Vagina (tissue), 2 donors: ENCODE results near the gene PRMT9. TPM values are rescaled to one million over a fixed set of nuclear protein-coding genes. Genes with fewer than 3 reads are reported as not detected.
A peak's percentile ranks its signal among the peaks of the same experiment; 100 is the strongest.

Source experiments
- DNase-seq, 2 donors: peaks; one replicate each; pipeline ENCODE4 v3.0.0-alpha.2; 2017; ENCODE audit errors: extremely low spot score in 2 of 2
- H3K27ac ChIP-seq: fragments of 200-600 bp; sonication (generic); one replicate; pipeline ENCODE4 v1.5.1; 2019
- H3K27me3 ChIP-seq: fragments of 200-600 bp; sonication (generic); one replicate; pipeline ENCODE4 v1.5.1; 2019
- H3K36me3 ChIP-seq, 2 donors: fragments of 200-600 bp; sonication (generic); one replicate each; pipeline ENCODE4 v1.5.1; 2017 to 2019
- H3K4me1 ChIP-seq: fragments of 200-600 bp; sonication (generic); one replicate; pipeline ENCODE4 v1.5.1; 2019
- H3K4me3 ChIP-seq, 2 donors: fragments of 200-600 bp; sonication (generic); 1 replicate in 1 of 2; 2 replicates in 1 of 2; pipeline ENCODE4 v1.5.1; 2016 to 2019
- H3K9me3 ChIP-seq: fragments of 200-600 bp; sonication (generic); one replicate; pipeline ENCODE4 v1.5.1; 2019
- POLR2A ChIP-seq, 2 donors: fragments of 450-650 bp; IDR thresholded peaks; one replicate each; pipeline ENCODE4 v1.6.1; 2017; ENCODE audit warnings: antibody characterized with exemption in 2 of 2, mild to moderate bottlenecking in 2 of 2, moderate library complexity in 2 of 2
- POLR2AphosphoS5 ChIP-seq, 2 donors: sonication (generic); formaldehyde crosslinking; IDR thresholded peaks; one replicate each; pipeline ENCODE4 v1.9.0; 2017; ENCODE audit warnings: antibody characterized with exemption in 2 of 2, mild to moderate bottlenecking in 2 of 2, low read depth in 1 of 2; ENCODE audit not compliant: insufficient read depth in 1 of 2
- intact Hi-C: fragments of 100-400 bp; cut with DNase I; formaldehyde crosslinking; loops from one replicate; pipeline ENCODE4 v1.15.1; 2023
- total RNA-seq: library from RNA; depleted of rRNA; stranded (reverse); fragments of >200 nt; gene quantifications from one replicate; pipeline ENCODE4 v1.2.3, GENCODE V29; 2016
- TF ChIP-seq, protein P1 (sequence below), 3 experiments: fragments of 450-650 bp in 2 of 3; fragments of 200-600 bp in 1 of 3; sonication (generic) in 1 of 3; IDR thresholded peaks; one replicate each; pipeline ENCODE4 v1.5.1; 2017 to 2019; ENCODE audit warnings: antibody characterized with exemption in 3 of 3, mild to moderate bottlenecking in 2 of 3, moderate library complexity in 2 of 3

PRMT9 gene
- total RNA-seq, result 6.9 TPM

DNA sequence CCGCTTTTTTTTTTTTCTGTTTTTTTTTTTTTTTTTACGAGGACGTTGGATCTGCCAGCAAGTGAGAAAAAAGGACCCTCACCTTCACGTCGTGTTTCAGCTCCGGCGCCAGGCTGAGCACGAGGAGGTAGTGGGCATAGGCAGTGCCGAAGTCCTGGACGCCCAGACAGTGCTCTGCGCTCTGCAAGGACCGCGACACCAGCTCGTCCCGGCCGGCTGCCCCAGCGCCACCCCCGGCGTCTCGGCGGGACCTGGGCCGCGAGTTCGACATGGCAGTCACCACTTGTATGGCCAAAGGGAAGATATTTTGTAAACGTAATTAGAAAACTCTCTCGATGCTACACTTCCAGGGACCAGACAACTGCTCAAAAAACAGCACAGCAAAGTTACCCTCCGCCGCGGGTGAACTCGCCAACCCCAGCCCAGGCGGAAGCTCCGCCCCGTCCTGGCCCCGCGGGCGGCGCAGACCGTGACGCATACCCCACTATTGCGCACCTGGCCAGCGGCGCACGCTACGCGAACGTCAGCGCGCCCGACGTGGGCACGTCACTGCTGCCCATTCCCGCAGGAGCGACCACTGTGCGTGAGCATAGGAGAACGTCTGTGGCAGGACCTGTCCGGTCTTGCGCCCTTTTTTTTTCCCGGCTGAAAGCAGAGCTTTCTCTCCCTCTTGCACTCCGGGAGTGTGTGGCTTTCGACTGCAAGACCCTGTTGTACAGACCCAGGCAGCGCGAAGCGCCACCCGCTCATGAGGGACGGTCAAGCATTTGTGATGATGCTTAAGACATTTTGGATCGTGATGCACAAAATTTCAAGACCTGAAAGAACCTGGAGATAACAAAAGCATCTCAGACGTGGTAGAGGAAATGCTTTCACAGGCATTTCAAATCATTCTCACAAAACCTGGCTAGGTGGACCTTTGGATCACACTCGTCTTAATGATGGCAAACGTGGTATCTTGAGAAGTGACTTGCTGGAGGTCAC lies at the start of gene PRMT9:
Gene PRMT9, minus strand, starts transcription at position 447 of the 984 bp plus-strand sequence. Its CDS starts 176 bp downstream, at position 271.
- intact Hi-C loops, result no loop called here
- TF ChIP-seq POLR2AphosphoS5 (IDR thresholded peaks at IDR 0.05; ENCODE audit: insufficient read depth in 1 of 2, low read depth in 1 of 2) (peak; percentile 89 to 98), POLR2A (IDR thresholded peaks at IDR 0.05) (peak in 1 of 2 donors; percentile 86)
- TF ChIP-seq, protein P1, sequence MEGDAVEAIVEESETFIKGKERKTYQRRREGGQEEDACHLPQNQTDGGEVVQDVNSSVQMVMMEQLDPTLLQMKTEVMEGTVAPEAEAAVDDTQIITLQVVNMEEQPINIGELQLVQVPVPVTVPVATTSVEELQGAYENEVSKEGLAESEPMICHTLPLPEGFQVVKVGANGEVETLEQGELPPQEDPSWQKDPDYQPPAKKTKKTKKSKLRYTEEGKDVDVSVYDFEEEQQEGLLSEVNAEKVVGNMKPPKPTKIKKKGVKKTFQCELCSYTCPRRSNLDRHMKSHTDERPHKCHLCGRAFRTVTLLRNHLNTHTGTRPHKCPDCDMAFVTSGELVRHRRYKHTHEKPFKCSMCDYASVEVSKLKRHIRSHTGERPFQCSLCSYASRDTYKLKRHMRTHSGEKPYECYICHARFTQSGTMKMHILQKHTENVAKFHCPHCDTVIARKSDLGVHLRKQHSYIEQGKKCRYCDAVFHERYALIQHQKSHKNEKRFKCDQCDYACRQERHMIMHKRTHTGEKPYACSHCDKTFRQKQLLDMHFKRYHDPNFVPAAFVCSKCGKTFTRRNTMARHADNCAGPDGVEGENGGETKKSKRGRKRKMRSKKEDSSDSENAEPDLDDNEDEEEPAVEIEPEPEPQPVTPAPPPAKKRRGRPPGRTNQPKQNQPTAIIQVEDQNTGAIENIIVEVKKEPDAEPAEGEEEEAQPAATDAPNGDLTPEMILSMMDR (IDR thresholded peaks at IDR 0.05), result no peak
- H3K9me3 ChIP-seq, result no peaks in the 10 kb centered on the region
- H3K27me3 ChIP-seq, result no peaks in the 10 kb centered on the region
- peak within 1 kb of the TSS; percentile 92 for H3K27ac ChIP-seq
- DNase-seq, result peak in 1 of 2 donors; percentile 91
- H3K4me1 ChIP-seq, result peaks cover 11% of the 10 kb centered on the region
- peak within 1 kb of the TSS; percentile 60 to 72 for H3K4me3 ChIP-seq
- H3K36me3 ChIP-seq, result no peaks in the 10 kb centered on the region

DNA sequence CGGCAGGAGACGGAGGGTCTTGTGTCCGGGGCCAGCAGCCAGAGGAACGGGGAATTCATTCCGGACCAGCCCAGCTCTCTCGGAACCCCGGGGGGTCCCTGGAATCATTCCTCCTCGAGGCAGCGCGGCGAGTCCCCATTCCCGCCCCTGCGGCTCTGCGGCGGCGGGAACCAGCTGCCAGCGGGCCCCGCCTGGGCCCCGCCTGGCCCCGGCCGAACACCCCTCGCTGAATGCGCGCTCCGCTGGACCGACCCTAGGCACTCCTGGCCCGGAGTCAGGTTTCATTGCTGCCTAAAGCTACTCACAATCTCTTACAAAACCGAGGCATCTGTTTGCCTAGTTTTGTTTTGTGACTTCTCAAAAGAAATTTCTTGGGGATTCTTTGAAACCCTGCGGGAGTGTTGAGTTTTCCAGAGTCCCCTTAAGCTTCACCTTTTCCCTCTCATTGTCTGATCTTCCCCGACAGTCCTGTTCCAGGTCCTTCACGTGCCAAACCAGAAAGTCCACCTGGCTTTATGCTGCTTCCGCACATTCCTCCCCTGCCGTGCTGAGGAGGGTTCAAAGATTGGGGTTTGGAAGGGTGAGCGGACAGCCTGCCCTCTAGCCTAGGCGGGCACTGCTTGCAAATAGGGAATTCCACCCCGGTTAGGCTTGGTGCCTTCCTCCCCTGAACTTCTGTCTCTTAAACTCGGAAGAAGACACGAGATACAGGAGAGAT lies 48.7 kb upstream of the PRMT9 start:
- Histone ChIP-seq H3K9me3 (no peaks in the 10 kb centered on the region), H3K27ac (peak overlapping the region; percentile 96), H3K4me1 (peaks cover 39% of the 10 kb centered on the region), H3K36me3 (no peaks in the 10 kb centered on the region), H3K4me3 (peak overlapping the region; percentile 76 to 88), H3K27me3 (no peaks in the 10 kb centered on the region)
- TF ChIP-seq, protein P1 (IDR thresholded peaks at IDR 0.05), result no peak
- peak in 1 of 2 donors; percentile 51 for TF ChIP-seq POLR2AphosphoS5 (IDR thresholded peaks at IDR 0.05; ENCODE audit: insufficient read depth in 1 of 2, low read depth in 1 of 2)
- no peak for DNase-seq
- intact Hi-C loops, result loop anchor here (5.0 to 10.0 kb wide), 3 partner anchors 92 to 132 kb away; no protein-coding TSS in a partner anchor

DNA sequence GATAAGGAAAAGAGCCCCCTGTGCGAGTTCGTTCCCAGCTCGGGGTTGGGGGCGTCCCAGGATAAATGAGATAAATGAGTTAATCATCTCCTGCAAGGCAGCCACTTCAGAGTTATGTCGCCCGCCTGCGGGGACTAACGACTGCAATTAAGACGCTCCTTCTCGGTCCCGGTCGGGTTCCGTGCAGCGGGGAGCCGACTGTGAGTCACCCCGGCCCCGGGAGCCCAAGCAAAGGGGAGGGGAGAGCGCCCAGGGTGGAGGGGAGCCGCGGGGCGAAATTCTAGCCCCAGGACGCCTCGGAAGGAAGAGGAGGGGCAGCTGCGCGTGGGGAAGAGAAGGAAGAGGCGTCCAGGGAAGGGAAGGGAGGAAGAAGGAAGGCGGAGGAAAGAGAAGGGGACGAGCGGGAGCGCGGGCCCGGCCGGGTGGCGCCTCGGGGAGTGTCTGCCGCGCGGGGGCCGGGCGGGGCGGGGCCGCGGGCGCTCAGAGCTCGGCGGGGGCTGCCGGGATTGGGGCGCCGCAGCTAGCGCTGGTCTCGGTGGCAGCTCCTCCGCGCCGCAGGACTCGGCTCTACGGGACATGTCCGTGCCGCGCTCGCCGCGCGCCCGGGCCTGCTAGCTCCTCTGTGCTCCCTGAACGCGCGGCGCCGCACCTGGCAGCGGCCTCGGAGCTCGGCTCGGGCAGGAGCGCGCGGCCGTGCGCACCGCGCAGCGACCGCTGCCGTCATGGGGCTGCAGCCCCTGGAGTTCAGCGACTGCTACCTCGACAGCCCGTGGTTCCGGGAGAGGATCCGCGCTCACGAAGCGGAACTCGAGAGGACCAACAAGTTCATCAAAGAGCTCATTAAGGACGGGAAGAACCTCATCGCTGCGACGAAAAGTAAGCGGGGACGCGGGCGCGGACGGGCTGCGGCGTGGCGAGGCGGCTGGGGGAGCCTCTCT lies 47.9 kb upstream of the PRMT9 start, which contains the start of gene ARHGAP10:
Gene ARHGAP10, plus strand, starts transcription at position 509 of the 938 bp plus-strand sequence. Its CDS starts 214 bp downstream, at position 723.
- Histone ChIP-seq H3K4me1 (peaks cover 31% of the 10 kb centered on the region), H3K36me3 (no peaks in the 10 kb centered on the region), H3K4me3 (peak within 1 kb of the TSS; percentile 76 to 88), H3K27ac (peak within 1 kb of the TSS; percentile 96), H3K27me3 (no peaks in the 10 kb centered on the region), H3K9me3 (no peaks in the 10 kb centered on the region)
- TF ChIP-seq POLR2A (IDR thresholded peaks at IDR 0.05), result peak in 1 of 2 donors; percentile 44
- peak in 1 of 2 donors; percentile 80 for TF ChIP-seq POLR2AphosphoS5 (IDR thresholded peaks at IDR 0.05; ENCODE audit: insufficient read depth in 1 of 2, low read depth in 1 of 2)
- TF ChIP-seq, protein P1 (IDR thresholded peaks at IDR 0.05), result no peak
- no peak for DNase-seq
- intact Hi-C loops, result loop anchor here (5.0 to 10.0 kb wide), 3 partner anchors 93 to 133 kb away; no protein-coding TSS in a partner anchor

DNA sequence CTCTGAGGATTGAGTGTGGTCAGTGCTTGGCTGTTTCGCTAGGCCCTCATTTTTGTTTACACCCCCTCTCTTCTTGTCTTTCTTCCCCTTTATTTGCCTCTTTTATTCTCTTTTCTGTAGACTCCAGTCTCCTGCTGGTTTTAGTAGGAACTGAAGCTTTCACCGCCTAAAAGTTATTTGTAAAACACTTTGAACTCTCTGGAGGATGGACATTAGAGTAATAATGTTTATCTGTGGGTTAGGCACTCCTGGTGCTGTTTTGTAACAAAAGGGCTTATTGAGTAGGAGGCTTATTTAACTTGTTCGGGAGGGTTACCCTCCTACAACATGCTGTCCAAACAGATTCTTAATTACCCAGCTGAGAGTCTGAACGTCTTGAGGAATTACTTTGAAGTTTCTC lies 46.4 kb upstream of the PRMT9 start:
- DNase-seq, result no peak
- Histone ChIP-seq H3K36me3 (no peaks in the 10 kb centered on the region), H3K9me3 (no peaks in the 10 kb centered on the region), H3K27ac (no peak overlapping the region), H3K27me3 (no peaks in the 10 kb centered on the region), H3K4me1 (peaks cover 24% of the 10 kb centered on the region), H3K4me3 (no peak overlapping the region)
- no peak for TF ChIP-seq POLR2AphosphoS5 (IDR thresholded peaks at IDR 0.05; ENCODE audit: insufficient read depth in 1 of 2, low read depth in 1 of 2)
- TF ChIP-seq, protein P1 (IDR thresholded peaks at IDR 0.05), result no peak
- no peak for TF ChIP-seq POLR2A (IDR thresholded peaks at IDR 0.05)
- intact Hi-C loops, result loop anchor here (5.0 to 10.0 kb wide), 3 partner anchors 94 to 134 kb away; no protein-coding TSS in a partner anchor
